ENCODE measurements around the gene TENT4B. TPM values are rescaled to one million over a fixed set of nuclear protein-coding genes. Genes with fewer than 3 reads are reported as not detected.
A peak's percentile ranks its signal among the peaks of the same experiment; 100 is the strongest.

Gene TENT4B
- total RNA-seq, 1 donor = 12.5 TPM

- TF ChIP-seq CTCF (IDR thresholded peaks at IDR 0.05; ENCODE audit: insufficient read depth, low read depth, low read length) = no peak
- H3K4me3 ChIP-seq (ENCODE audit: low read depth, low read length) = peak overlapping the region; percentile 69
- DNase-seq (ENCODE audit: low read depth) = no peak
Observed at GRCh38 chr16:50246299-50247122, 93.4 kb downstream of the TENT4B start.

- H3K4me3 ChIP-seq (ENCODE audit: low read depth, low read length) = peak overlapping the region; percentile 69
- TF ChIP-seq CTCF (IDR thresholded peaks at IDR 0.05; ENCODE audit: insufficient read depth, low read depth, low read length) = no peak
- DNase-seq (ENCODE audit: low read depth) = no peak
Observed at GRCh38 chr16:50247123-50247905, 94.2 kb downstream of the TENT4B start.

GRCh38 chr16:50247906-50248608 lies 95.0 kb downstream of the TENT4B start:
- no peak for TF ChIP-seq CTCF (IDR thresholded peaks at IDR 0.05; ENCODE audit: insufficient read depth, low read depth, low read length)
- no peak overlapping the region for H3K4me3 ChIP-seq (ENCODE audit: low read depth, low read length)
- no peak for DNase-seq (ENCODE audit: low read depth)

- no peak for TF ChIP-seq CTCF (IDR thresholded peaks at IDR 0.05; ENCODE audit: insufficient read depth, low read depth, low read length)
- DNase-seq (ENCODE audit: low read depth) = no peak
- H3K4me3 ChIP-seq (ENCODE audit: low read depth, low read length) = no peak overlapping the region
Observed at GRCh38 chr16:50248845-50249244, 95.7 kb downstream of the TENT4B start.

GRCh38 chr16:50251375-50252081 lies 98.4 kb downstream of the TENT4B start:
- no peak for TF ChIP-seq CTCF (IDR thresholded peaks at IDR 0.05; ENCODE audit: insufficient read depth, low read depth, low read length)
- no peak overlapping the region for H3K4me3 ChIP-seq (ENCODE audit: low read depth, low read length)
- peak; percentile 92 for DNase-seq (ENCODE audit: low read depth)

- no peak overlapping the region for H3K4me3 ChIP-seq (ENCODE audit: low read depth, low read length)
- DNase-seq (ENCODE audit: low read depth) = no peak
- no peak for TF ChIP-seq CTCF (IDR thresholded peaks at IDR 0.05; ENCODE audit: insufficient read depth, low read depth, low read length)
Observed at GRCh38 chr16:50252082-50252611, 99.0 kb downstream of the TENT4B start.

Measured in fibroblast of villous mesenchyme (primary cell).